GM18861 (cell line): ENCODE data around the gene SAMD15.
"Not testable (repeated sequence)": the region's sequence is repeated elsewhere in the genome, so short reads cannot be mapped to it uniquely, and the experiment has no call there.

Source experiments
- ATAC-seq: cut with Tn5 transposase; IDR thresholded peaks from one replicate; pipeline ENCODE4 v1.9.1; 2021; ENCODE audit not compliant: unreplicated experiment

The SAMD15 gene

GRCh38 chr14:77376771-77377501 is at the start of gene SAMD15, which contains the start of gene TMED8:
SAMD15 (plus strand) TSS chr14:77377379; CDS start chr14:77377419, 40 bp downstream.
TMED8 (minus strand) TSS chr14:77377094; CDS start chr14:77377053, 41 bp downstream.
- peak; percentile 58 for ATAC-seq

- ATAC-seq: no peak
Observed at GRCh38 chr14:77329872-77330271, 47.3 kb upstream of the SAMD15 start.

- ATAC-seq: no peak
Observed at GRCh38 chr14:77335576-77335975, 41.6 kb upstream of the SAMD15 start.

GRCh38 chr14:77337255-77337654 is 39.9 kb upstream of the SAMD15 start:
- not testable (repeated sequence) for ATAC-seq

- ATAC-seq: no peak
Observed at GRCh38 chr14:77337880-77338279, 39.3 kb upstream of the SAMD15 start.

DNA sequence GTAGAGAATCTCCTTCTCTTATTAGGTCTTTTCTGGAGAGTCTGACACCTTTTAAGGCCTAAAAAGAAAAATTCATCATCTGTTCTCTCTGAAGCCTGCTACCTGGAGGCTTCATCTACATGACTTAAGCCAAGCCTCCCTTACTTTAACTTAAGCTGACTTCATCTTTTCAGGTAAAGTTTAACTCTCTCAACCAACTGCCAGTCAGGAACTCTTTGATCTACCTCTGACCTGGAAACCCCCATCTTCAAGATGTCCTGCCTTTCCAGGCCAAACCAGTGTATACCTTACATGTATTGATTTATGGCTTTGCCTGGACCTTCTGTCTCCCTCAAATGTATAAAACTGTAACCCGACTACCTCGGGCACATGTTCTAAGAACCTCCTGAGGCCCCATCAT is 38.9 kb upstream of the SAMD15 start:
- no peak for ATAC-seq

DNA sequence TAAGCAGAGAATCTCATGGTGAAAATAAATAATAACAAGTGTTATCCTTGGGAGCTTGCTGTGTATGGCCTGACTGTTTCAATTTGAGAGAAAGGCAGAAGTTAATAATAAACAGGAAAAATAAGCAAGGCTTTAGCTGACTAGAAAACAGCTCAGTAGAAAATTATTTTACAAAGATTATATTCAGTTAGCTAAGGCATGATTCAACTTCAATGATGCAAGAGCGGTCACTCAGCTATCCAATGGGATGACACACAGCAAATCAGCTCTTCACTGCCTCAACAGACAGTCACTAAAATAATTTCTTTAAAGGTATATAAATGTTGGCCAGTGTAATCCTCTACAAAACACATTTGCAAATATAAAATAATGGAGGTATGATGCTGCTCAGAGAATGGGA is 37.8 kb upstream of the SAMD15 start:
- no peak for ATAC-seq

- ATAC-seq: no peak
Observed at GRCh38 chr14:77340389-77340788, 36.8 kb upstream of the SAMD15 start.

- no peak for ATAC-seq
Observed at GRCh38 chr14:77342726-77343397, 34.3 kb upstream of the SAMD15 start.

GRCh38 chr14:77343662-77344061 is 33.5 kb upstream of the SAMD15 start:
- no peak for ATAC-seq

DNA sequence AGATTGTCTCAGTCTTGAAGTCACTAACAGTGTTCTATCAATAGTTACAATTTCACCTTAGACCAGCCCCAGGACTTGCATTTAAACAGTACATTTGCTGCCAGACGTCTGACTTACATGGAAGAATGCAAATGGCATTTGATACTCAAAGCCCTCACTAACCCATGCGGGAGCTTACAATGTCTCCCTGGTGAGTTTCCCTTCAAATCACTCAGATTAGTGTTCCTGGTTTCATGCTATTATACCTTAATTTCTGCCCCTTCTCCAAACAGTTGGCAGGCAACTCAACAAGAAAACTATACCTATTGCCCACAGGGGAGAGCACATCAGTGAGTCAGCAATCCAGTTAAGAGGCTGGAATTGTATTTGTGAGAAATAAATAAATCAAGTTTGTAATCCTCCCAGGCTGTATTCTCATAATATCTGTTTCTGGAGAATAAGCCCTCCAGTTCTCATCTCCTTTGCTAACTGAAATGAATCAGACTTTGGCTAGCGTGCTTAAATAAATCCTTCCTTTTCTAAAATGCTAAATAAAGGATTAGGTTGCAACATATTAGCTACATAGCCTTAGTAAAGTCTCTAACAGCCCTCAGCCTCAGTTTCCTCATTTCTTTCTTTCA is 32.7 kb upstream of the SAMD15 start:
- no peak for ATAC-seq

GRCh38 chr14:77346495-77346894 is 30.7 kb upstream of the SAMD15 start:
- ATAC-seq: no peak

DNA sequence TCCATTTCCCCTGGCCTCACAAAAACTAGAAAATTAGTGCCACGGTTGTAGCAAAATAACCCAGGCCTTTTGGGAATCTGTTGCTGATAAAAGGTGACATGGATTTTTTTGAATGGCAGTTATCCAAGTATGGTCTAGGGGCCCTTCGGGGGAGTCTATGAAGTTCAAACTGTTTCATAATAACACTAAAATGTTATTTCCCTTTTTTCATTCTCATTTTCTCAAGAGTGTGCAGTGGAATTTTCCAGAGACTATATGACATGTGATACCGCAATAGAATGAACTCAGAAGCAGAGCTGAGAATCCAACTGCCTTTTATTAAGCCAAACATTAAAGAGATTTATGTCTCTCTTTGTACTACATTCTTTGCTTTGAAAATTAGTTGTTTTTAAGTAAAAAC is 29.4 kb upstream of the SAMD15 start:
- ATAC-seq: no peak

- no peak for ATAC-seq
Observed at GRCh38 chr14:77353469-77354141, 23.6 kb upstream of the SAMD15 start.

DNA sequence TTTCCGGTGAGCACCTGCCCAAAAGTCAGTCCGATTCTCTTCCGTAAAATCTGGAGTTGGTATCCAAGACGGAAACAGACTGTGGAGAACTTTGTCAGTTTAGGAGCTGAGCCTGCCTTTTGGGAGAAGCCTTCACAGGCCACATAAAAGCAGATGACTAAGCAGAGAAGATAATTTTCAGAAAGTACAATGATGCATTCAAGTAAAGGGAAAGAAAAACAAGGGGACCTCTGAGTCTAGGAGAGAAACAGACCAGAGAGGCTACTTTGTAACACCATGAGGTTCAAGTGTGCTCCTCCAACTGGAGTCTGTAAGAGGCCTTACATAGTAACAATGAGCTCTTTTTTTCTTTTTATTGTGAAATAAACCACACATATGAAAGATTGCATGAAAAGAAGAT is 21.4 kb upstream of the SAMD15 start:
- ATAC-seq: no peak

DNA sequence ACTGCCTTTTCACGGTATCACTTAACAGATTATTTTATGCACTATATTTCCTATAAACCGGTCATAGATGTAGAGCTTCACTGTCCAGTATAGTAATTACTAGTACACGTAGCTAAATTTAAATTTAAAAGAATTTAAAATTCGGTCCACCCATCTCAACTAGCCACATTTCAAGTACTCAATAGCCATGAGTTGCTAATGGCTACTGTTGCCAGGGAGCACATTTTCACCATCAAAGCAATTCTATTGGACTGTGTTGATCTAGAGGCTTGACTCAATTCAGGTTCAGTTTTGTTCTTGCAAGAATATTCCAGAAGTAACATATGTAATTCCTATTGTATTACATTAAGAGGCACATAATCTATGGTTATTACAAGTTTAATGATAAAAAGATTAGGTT is 20.3 kb upstream of the SAMD15 start:
- no peak for ATAC-seq

- ATAC-seq: no peak
Observed at GRCh38 chr14:77359626-77360025, 17.6 kb upstream of the SAMD15 start.

- peak; percentile 58 for ATAC-seq
Observed at GRCh38 chr14:77364146-77364545, 13.0 kb upstream of the SAMD15 start.

DNA sequence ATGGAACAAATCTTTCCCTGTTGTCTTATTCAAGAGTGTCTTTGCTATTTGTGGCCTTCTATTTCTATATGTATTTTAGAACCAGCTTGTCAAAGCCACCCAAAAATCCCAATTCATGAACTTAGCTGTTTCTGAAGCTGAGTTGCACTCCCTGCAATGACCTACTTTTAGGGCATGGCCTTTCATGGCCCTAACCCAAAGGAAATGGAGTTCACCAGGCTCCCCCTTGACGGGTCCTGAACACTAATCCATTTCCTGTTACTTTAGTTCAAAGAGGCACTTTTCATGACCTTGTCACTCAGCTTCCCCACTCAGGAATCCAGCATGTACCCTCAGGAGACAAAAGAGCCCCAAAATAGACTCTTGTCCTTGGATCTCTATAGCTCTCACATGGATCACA is 7.9 kb upstream of the SAMD15 start:
- ATAC-seq: no peak

DNA sequence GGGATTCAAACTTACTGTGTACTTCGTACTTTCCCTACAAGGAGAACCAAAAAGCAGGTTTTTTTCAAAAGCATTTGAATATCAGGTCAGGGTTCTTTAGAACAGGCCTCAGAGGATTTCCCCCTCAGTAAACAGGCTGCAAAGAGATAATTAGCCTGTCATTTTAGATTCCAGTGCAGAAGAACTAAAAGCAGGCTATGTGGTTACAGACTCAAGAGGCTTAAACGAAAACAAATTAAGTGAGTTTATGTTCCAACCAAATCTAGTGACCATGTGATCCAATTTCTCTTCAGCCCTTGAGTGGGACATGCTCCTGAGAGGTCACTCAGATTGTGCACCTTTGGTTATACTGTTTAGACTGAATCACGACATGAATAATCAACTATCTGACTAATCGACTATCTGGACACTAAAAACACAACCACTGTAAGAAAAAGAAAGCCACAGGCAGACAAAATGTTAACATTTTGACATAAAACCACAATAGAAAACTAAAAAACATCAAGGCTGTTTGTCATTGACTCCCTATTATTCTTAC is 4.8 kb upstream of the SAMD15 start:
- peak; percentile 48 for ATAC-seq
